ENCODE results near the gene CDCP1. TPM values are rescaled to one million over a fixed set of nuclear protein-coding genes. Genes with fewer than 3 reads are reported as not detected.

The CDCP1 gene
- total RNA-seq, 2 donors from 2014 or later, result 14.3 to 21.5 TPM

GRCh38 chr3:45126730-45127129 lies 19.4 kb downstream of the CDCP1 start:
- 59% methylated on average over 6 of the region's 6 CpGs for WGBS
- Histone ChIP-seq H3K27ac (no peak overlapping the region), H3K27me3 (replicated peaks; ENCODE audit: insufficient read depth) (no peaks in the 10 kb centered on the region), H3K36me3 (no peaks in the 10 kb centered on the region), H3K9me3 (no peaks in the 10 kb centered on the region), H3K4me1 (replicated peaks) (no peaks in the 10 kb centered on the region), H3K4me3 (no peak overlapping the region)
- intact Hi-C loops (cut with DNase I), result no loop called here
- TF ChIP-seq CTCF (IDR thresholded peaks at IDR 0.05), result no peak
- no peak for DNase-seq (ENCODE audit: low spot score)

- Histone ChIP-seq H3K27me3 (replicated peaks; ENCODE audit: insufficient read depth) (no peaks in the 10 kb centered on the region), H3K36me3 (no peaks in the 10 kb centered on the region), H3K9me3 (no peaks in the 10 kb centered on the region), H3K4me1 (replicated peaks) (no peaks in the 10 kb centered on the region), H3K4me3 (no peak overlapping the region), H3K27ac (no peak overlapping the region)
- no peak for DNase-seq (ENCODE audit: low spot score)
- intact Hi-C loops (cut with DNase I), result no loop called here
- no peak for TF ChIP-seq POLR2AphosphoS5 (IDR thresholded peaks at IDR 0.05)
- TF ChIP-seq POLR2A (IDR thresholded peaks at IDR 0.05), result no peak
- no peak for TF ChIP-seq CTCF (IDR thresholded peaks at IDR 0.05)
- 87% methylated on average over 2 of the region's 2 CpGs for WGBS
These were observed 20.6 kb downstream of the CDCP1 start for GRCh38 chr3:45125550-45126026.

GRCh38 chr3:45124956-45125355 lies 21.2 kb downstream of the CDCP1 start:
- no peak for TF ChIP-seq POLR2A (IDR thresholded peaks at IDR 0.05)
- TF ChIP-seq POLR2AphosphoS5 (IDR thresholded peaks at IDR 0.05), result no peak
- no peak for TF ChIP-seq CTCF (IDR thresholded peaks at IDR 0.05)

GRCh38 chr3:45124352-45124751 lies 21.8 kb downstream of the CDCP1 start:
- H3K4me3 ChIP-seq, result no peak overlapping the region
- H3K27me3 ChIP-seq (replicated peaks; ENCODE audit: insufficient read depth), result no peaks in the 10 kb centered on the region
- H3K9me3 ChIP-seq, result no peaks in the 10 kb centered on the region
- H3K27ac ChIP-seq, result peak overlapping the region in 1 of 2 donors; percentile 14
- no peaks in the 10 kb centered on the region for H3K36me3 ChIP-seq
- WGBS, result 60% methylated on average over 3 of the region's 3 CpGs
- no peak for TF ChIP-seq CTCF (IDR thresholded peaks at IDR 0.05)
- intact Hi-C loops (cut with DNase I), result no loop called here
- DNase-seq (ENCODE audit: low spot score), result no peak
- no peaks in the 10 kb centered on the region for H3K4me1 ChIP-seq (replicated peaks)

More at GRCh38 chr3:45124956-45125355, 21.2 kb downstream of the CDCP1 start:
- no peaks in the 10 kb centered on the region for H3K9me3 ChIP-seq
- intact Hi-C loops (cut with DNase I), result no loop called here
- 47% methylated on average over 2 of the region's 2 CpGs for WGBS
- H3K27ac ChIP-seq, result no peak overlapping the region
- H3K4me3 ChIP-seq, result no peak overlapping the region
- H3K27me3 ChIP-seq (replicated peaks; ENCODE audit: insufficient read depth), result no peaks in the 10 kb centered on the region
- H3K36me3 ChIP-seq, result no peaks in the 10 kb centered on the region
- no peak for DNase-seq (ENCODE audit: low spot score)
- H3K4me1 ChIP-seq (replicated peaks), result no peaks in the 10 kb centered on the region

- Histone ChIP-seq H3K27me3 (replicated peaks; ENCODE audit: insufficient read depth) (no peaks in the 10 kb centered on the region), H3K9me3 (no peaks in the 10 kb centered on the region), H3K4me3 (no peak overlapping the region), H3K4me1 (replicated peaks) (no peaks in the 10 kb centered on the region), H3K36me3 (no peaks in the 10 kb centered on the region), H3K27ac (peak overlapping the region in 1 of 2 donors; percentile 14)
- intact Hi-C loops (cut with DNase I), result no loop called here
- 63% methylated on average over 3 of the region's 3 CpGs for WGBS
- no peak for DNase-seq (ENCODE audit: low spot score)
- TF ChIP-seq CTCF (IDR thresholded peaks at IDR 0.05) (no peak), POLR2AphosphoS5 (IDR thresholded peaks at IDR 0.05) (peak; percentile 14), POLR2A (IDR thresholded peaks at IDR 0.05) (no peak)
These were observed 22.5 kb downstream of the CDCP1 start for GRCh38 chr3:45123581-45124269.
